SK-MEL-5 (cell line): Measurements from ENCODE around the gene PRRT3. TPM values are rescaled to one million over a fixed set of nuclear protein-coding genes. Genes with fewer than 3 reads are reported as not detected.
A peak's percentile ranks its signal among the peaks of the same experiment; 100 is the strongest.
"Not testable (repeated sequence)": the region's sequence is repeated elsewhere in the genome, so short reads cannot be mapped to it uniquely, and the experiment has no call there.

Experiments
- DNase-seq: peaks from one replicate; pipeline ENCODE4 v3.0.0-alpha.2; 2016; ENCODE audit warnings: low read depth, low spot score
- in situ Hi-C: cut with HindIII; loops from 2 replicates; pipeline ENCODE4 v1.10.0; 2016; ENCODE audit warnings: low sequenced_read_pairs, high pct_unique_total_duplicates, low pct_unique_long_range_greater_than_20kb
- total RNA-seq: library from RNA; depleted of rRNA; stranded (reverse); fragments of >200 nt; shearing (Covaris generic); gene quantifications from 2 replicates; pipeline ENCODE4 v1.2.3, GENCODE V29; 2014

Gene PRRT3
- total RNA-seq, 1 experiment from 2014 or later: 0.34 TPM

- DNase-seq: no peak
- in situ Hi-C loops: loop anchor here (25.0 kb wide), 1 partner anchor 139 kb away; the partner anchor contains the start of gene TTLL3
These were observed 1.1 kb downstream of the PRRT3 start for GRCh38 chr3:9951126-9951525.

DNA sequence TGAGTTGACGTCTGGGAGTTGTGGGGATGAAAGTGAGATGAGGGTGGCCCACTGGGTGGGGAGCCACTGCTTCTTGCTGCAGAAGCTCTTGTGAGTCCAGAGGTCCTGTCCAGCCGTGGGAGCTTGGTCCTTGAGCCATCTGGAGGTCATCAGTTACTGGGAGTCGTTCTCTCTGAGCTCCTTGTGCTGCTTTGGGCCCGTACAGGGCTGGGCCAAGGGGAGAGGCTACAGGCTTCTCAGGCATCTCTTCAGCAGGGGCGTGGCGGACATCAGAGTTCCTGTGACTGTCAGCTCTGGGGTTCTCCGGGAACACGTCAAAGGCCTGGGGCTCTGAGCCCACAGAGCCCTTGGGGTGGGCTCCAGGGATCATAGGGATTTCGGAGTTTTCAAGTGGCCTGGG, 2.6 kb downstream of the PRRT3 start:
- DNase-seq: no peak
- in situ Hi-C loops: loop anchor here (25.0 kb wide), 1 partner anchor 137 kb away; the partner anchor contains the start of gene TTLL3

DNA sequence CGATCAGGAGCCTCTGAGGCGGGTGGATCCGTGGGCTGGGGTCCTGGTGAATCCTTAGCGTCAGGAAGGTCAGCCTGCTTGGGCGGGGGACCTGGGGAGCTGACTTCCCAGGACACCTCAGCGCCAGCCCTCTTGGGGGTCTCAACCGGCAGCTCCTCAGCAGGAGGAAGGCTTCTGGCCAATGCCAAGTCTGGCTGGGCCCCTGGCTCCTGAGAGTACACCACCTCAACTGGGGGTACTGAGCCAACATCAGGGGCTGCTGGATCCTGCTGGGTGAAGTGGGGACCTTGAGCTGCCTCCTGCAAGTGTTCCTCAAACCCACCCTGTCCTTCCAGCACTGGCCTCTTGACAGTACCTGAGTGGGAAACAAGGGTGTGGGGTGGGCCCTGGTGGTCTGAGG, 3.1 kb downstream of the PRRT3 start:
- no peak for DNase-seq
- in situ Hi-C loops: no loop called here

- no peak for DNase-seq
- in situ Hi-C loops: no loop called here
These were observed 3.6 kb downstream of the PRRT3 start for GRCh38 chr3:9948586-9948985.

DNA sequence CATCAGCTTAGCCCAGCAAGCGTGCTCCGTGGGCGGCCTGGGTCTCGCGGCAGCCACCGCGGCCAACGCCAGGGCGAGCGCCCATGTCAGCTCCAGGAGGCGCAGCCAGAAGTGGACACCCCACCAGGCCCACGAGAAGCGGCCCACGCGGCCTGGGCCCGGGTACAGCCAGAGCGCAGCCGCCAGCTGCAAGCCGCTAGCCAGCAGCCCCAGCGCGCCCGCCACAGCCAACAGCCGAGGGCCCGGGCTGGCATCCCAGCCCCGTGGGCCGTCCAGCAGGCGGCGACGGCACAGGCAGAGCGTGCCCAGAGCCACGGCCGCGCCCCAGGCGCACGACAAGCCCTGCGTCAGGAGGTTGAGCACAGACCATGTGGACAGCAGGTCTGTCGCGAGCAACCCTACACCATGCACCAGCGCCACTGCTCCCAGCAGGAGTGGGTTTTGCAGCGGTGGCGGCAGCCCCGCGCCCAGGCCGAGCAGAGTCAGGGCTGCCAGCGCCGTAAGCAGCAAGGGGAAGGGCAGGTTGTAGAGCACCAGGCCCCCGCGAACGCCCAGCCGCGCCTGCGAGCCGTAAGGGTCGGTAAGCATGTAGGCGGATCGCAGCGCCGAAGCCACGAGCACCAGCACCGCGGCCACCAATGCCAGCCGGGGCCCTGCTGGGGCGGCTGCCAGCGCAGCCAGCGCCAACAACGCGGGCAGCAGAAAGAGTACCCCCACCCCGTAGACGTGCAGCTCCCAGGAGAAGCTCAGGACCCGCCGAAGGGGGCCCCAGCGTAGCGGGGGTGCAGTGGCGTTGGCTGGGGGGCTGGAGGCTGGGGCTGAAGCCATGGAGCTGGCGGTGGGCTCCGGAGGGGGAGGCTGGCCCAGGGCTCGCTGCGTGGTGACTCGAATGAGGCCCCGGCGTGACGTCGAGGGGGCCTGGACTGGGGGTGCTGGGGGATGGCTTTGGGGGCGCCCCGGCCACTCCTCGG, 4.9 kb downstream of the PRRT3 start:
- peak; percentile 77 for DNase-seq
- in situ Hi-C loops: no loop called here

GRCh38 chr3:9946112-9947024, 5.8 kb downstream of the PRRT3 start:
- in situ Hi-C loops: no loop called here
- DNase-seq: peak; percentile 86

GRCh38 chr3:9945358-9945757, 6.8 kb downstream of the PRRT3 start:
- DNase-seq: no peak
- in situ Hi-C loops: no loop called here

- in situ Hi-C loops: no loop called here
- DNase-seq: no peak
These were observed 7.9 kb downstream of the PRRT3 start for GRCh38 chr3:9944271-9944670.

DNA sequence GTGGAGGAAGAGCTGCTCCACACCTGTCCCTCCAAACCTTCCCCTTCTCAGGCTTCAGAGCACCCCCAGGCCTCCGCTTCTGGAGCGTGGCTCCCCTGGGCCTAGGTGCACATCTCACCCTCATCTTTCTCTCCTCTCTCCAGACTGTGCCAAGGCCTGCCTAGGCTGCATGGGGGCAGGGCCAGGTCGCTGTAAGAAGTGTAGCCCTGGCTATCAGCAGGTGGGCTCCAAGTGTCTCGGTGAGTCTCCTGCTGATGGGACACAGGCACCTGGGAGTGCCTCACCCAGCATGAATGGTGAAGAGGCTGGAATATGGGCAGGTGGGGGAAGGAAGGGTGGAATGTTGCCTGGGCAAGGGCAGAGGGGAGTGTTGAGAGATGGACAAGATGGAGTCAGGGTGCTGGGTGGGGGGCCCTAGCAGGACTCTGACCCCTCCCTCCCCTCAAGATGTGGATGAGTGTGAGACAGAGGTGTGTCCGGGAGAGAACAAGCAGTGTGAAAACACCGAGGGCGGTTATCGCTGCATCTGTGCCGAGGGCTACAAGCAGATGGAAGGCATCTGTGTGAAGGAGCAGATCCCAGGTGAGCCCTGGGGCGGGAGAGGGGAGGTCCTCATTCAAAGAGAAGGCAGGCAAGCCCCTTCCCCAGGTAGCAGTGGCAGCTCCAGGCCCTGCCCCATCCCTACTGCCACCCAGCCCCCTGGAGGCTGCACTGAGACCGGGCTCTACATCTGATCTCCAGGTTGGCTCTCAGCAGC, 9.1 kb downstream of the PRRT3 start:
- in situ Hi-C loops: no loop called here
- no peak for DNase-seq

GRCh38 chr3:9942164-9942563, 10.0 kb downstream of the PRRT3 start:
- in situ Hi-C loops: no loop called here
- DNase-seq: no peak

DNA sequence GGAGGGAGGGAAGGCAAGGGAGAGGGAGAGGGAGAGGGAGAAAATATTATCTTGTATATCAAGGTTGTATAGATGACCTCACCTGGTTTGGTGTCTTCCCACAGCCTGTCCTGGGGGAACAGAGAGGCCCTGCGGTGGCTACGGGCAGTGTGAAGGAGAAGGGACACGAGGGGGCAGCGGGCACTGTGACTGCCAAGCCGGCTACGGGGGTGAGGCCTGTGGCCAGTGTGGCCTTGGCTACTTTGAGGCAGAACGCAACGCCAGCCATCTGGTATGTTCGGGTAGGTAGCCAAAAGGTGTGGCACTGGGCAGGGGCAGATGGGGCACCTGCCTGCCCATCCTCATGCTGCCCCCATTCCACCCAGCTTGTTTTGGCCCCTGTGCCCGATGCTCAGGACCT, 11.5 kb downstream of the PRRT3 start:
- in situ Hi-C loops: no loop called here
- no peak for DNase-seq

- in situ Hi-C loops, DNase-seq: not testable (repeated sequence)
These were observed 12.3 kb downstream of the PRRT3 start for GRCh38 chr3:9939906-9940305.

DNA sequence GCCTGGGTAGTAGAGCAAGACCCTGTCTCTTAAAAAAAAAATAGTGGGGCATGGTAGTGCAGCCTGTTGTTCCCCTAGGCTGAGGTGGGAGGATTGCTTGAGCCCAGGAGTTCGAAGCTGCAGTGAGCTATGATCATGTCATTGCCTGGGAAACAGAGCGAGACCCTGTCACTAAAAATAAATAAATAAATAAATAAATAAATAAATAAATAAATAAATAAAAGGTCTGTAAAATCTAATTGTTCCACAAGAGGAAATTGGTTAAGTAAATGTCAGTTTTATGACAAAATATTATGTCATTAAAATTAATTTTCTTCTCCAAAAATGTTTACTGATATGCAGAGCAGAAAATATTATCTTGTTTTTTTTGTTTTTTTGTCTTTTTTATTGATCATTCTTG, 13.2 kb downstream of the PRRT3 start:
- in situ Hi-C loops: no loop called here
- DNase-seq: no peak

DNA sequence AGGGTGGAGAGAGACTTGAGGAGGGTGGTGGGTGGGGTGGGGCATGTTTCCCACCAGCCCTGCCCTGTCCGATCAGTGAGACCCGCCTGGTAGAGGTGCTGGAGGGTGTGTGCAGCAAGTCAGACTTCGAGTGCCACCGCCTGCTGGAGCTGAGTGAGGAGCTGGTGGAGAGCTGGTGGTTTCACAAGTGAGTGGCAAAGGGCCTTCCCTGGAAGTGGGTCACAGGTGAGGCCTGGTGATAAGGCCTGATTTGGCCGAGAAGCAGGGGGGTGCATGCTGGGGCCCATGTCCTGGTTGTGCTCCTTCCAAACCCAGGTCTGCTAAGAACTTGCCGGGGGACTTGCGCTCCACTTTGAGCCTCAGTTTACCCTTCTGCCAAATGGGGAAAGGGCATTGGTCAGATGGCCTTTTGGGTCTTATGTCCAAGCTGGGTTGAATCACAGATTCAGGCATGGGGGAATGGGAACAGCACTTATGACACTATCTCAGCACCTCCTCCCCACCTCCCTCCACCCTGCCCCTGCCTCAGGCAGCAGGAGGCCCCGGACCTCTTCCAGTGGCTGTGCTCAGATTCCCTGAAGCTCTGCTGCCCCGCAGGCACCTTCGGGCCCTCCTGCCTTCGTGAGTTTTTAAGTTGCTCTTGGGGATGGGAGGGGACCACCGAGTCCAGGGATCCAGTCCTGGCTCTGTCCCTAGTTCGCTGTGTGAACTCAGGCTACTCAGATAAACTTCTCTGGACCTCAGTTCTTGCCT, 14.5 kb downstream of the PRRT3 start:
- in situ Hi-C loops: no loop called here
- no peak for DNase-seq

GRCh38 chr3:9935966-9936510, 16.2 kb downstream of the PRRT3 start:
- in situ Hi-C loops: no loop called here
- DNase-seq: no peak

- in situ Hi-C loops: no loop called here
These were observed 17.2 kb downstream of the PRRT3 start for GRCh38 chr3:9934993-9935392.

GRCh38 chr3:9934235-9934621, 18.0 kb downstream of the PRRT3 start:
- in situ Hi-C loops: no loop called here
- no peak for DNase-seq

More at GRCh38 chr3:9934993-9935392, 17.2 kb downstream of the PRRT3 start:
- no peak for DNase-seq
